Glomerular visceral epithelial cell (primary cell): ENCODE results near the gene PPP2R5C.

ENCODE experiments used
- DNase-seq: peaks from one replicate; pipeline ENCODE4 v3.0.0-alpha.2; 2016; ENCODE audit errors: extremely low spot score

Gene PPP2R5C

GRCh38 chr14:101865288-101865687 is 103.8 kb downstream of the PPP2R5C start:
- DNase-seq, result peak; percentile 86

GRCh38 chr14:101867854-101868253 is 106.3 kb downstream of the PPP2R5C start:
- no peak for DNase-seq

GRCh38 chr14:101869217-101869616 is 107.7 kb downstream of the PPP2R5C start:
- no peak for DNase-seq

GRCh38 chr14:101870273-101870939 is 108.9 kb downstream of the PPP2R5C start:
- DNase-seq, result no peak

GRCh38 chr14:101872346-101872745 is 110.8 kb downstream of the PPP2R5C start:
- no peak for DNase-seq

- DNase-seq, result no peak
These were observed 111.7 kb downstream of the PPP2R5C start for GRCh38 chr14:101873076-101873825.

GRCh38 chr14:101873991-101874390 is 112.5 kb downstream of the PPP2R5C start:
- no peak for DNase-seq

- no peak for DNase-seq
These were observed 113.7 kb downstream of the PPP2R5C start for GRCh38 chr14:101875041-101875726.

- DNase-seq, result no peak
These were observed 114.4 kb downstream of the PPP2R5C start for GRCh38 chr14:101875727-101876554.

GRCh38 chr14:101876555-101876938 is 115.0 kb downstream of the PPP2R5C start:
- no peak for DNase-seq

GRCh38 chr14:101877766-101878165 is 116.3 kb downstream of the PPP2R5C start:
- DNase-seq, result peak; percentile 28

- peak; percentile 30 for DNase-seq
These were observed 116.8 kb downstream of the PPP2R5C start for GRCh38 chr14:101878211-101878821.

GRCh38 chr14:101878822-101879528 is 117.5 kb downstream of the PPP2R5C start:
- DNase-seq, result peak; percentile 62

GRCh38 chr14:101879529-101880336 is 118.2 kb downstream of the PPP2R5C start:
- no peak for DNase-seq

- no peak for DNase-seq
These were observed 119.9 kb downstream of the PPP2R5C start for GRCh38 chr14:101881426-101881825.

- no peak for DNase-seq
These were observed 120.8 kb downstream of the PPP2R5C start for GRCh38 chr14:101882141-101882935.

- no peak for DNase-seq
These were observed 122.8 kb downstream of the PPP2R5C start for GRCh38 chr14:101884089-101884933.

GRCh38 chr14:101884934-101885576 is 123.5 kb downstream of the PPP2R5C start:
- no peak for DNase-seq
